Suprapubic skin (tissue), 4 donors: Measurements from ENCODE around the gene KLHDC9. TPM values are rescaled to one million over a fixed set of nuclear protein-coding genes. Genes with fewer than 3 reads are reported as not detected.
"Not testable (repeated sequence)": the region's sequence is repeated elsewhere in the genome, so short reads cannot be mapped to it uniquely, and the experiment has no call there.

Source experiments
- DNase-seq, 2 donors: peaks; one replicate each; pipeline ENCODE4 v3.0.0-alpha.2; 2019; ENCODE audit warnings: low spot score in 2 of 2
- H3K27ac ChIP-seq: fragments of 200-600 bp; sonication (generic); one replicate; pipeline ENCODE4 v1.5.1; 2019
- H3K27me3 ChIP-seq: fragments of 200-600 bp; sonication (generic); one replicate; pipeline ENCODE4 v1.5.1; 2019
- H3K36me3 ChIP-seq: fragments of 200-600 bp; sonication (generic); one replicate; pipeline ENCODE4 v1.5.1; 2019
- H3K4me1 ChIP-seq: fragments of 200-600 bp; sonication (generic); one replicate; pipeline ENCODE4 v1.5.1; 2019
- H3K4me3 ChIP-seq: fragments of 200-600 bp; sonication (generic); one replicate; pipeline ENCODE4 v1.5.1; 2019; ENCODE audit warnings: mild to moderate bottlenecking
- H3K9me3 ChIP-seq: fragments of 200-600 bp; sonication (generic); one replicate; pipeline ENCODE4 v1.5.1; 2019
- EP300 ChIP-seq: sonication (generic); formaldehyde crosslinking; IDR thresholded peaks from one replicate; pipeline ENCODE4 v1.6.1; 2017; ENCODE audit warnings: antibody characterized with exemption
- POLR2A ChIP-seq, 2 donors: fragments of 450-650 bp; IDR thresholded peaks; one replicate each; pipeline ENCODE4 v1.6.1; 2017; ENCODE audit warnings: antibody characterized with exemption in 2 of 2, mild to moderate bottlenecking in 2 of 2, moderate library complexity in 2 of 2
- POLR2AphosphoS5 ChIP-seq, 3 donors: sonication (generic); formaldehyde crosslinking; IDR thresholded peaks; one replicate each; pipeline ENCODE4 v1.6.1; 2017; ENCODE audit warnings: antibody characterized with exemption in 3 of 3
- WGBS: methylation state at CpG from one replicate; pipeline ENCODE4 v1.1.5; 2018; 5-methylcytosine and 5-hydroxymethylcytosine counted together
- total RNA-seq, 4 donors: library from RNA; depleted of rRNA; stranded (reverse); fragments of >200 nt; gene quantifications; one replicate each; pipeline ENCODE4 v1.1.0, GENCODE V29; 2016
- TF ChIP-seq, protein P1 (sequence below), 2 donors: fragments of 200-600 bp in 1 of 2; fragments of 450-650 bp in 1 of 2; sonication (generic) in 1 of 2; IDR thresholded peaks; one replicate each; pipeline ENCODE4 v1.5.1; 2016 to 2019; ENCODE audit warnings: antibody characterized with exemption in 2 of 2, mild to moderate bottlenecking in 1 of 2, moderate library complexity in 1 of 2

The KLHDC9 gene
- total RNA-seq, 4 donors from 2014 or later = 1.3 to 4.0 (median 1.4) TPM; not detected in 1

DNA sequence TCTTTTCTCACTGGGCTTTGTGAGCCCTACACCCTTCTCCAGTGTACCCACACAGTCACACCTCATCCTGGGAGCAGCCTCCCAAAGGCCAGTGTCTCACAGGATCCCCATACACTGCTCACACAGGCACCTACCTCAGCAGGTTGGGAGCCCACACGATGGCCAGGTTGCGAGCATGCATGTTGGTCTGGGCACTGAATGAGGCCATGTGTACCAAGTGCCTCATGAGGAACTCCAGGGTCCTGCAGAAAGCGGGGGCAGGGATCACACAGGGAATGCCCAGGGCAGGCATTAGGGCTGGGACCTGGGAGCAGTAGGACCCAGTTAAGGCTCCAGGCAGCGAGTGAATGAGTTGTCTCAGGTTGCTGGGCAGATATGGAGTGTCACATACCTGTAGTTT is 43.9 kb upstream of the KLHDC9 start:
- Histone ChIP-seq H3K9me3 (no peaks in the 10 kb centered on the region), H3K27me3 (peaks cover 9% of the 10 kb centered on the region), H3K4me1 (no peaks in the 10 kb centered on the region), H3K4me3 (no peak overlapping the region), H3K36me3 (peaks cover 39% of the 10 kb centered on the region), H3K27ac (no peak overlapping the region)
- DNase-seq = no peak
- WGBS = 83% methylated on average over 3 of the region's 4 CpGs
- TF ChIP-seq EP300 (no peak), POLR2AphosphoS5 (IDR thresholded peaks at IDR 0.05) (no peak), POLR2A (IDR thresholded peaks at IDR 0.05) (no peak)
- TF ChIP-seq, protein P1, sequence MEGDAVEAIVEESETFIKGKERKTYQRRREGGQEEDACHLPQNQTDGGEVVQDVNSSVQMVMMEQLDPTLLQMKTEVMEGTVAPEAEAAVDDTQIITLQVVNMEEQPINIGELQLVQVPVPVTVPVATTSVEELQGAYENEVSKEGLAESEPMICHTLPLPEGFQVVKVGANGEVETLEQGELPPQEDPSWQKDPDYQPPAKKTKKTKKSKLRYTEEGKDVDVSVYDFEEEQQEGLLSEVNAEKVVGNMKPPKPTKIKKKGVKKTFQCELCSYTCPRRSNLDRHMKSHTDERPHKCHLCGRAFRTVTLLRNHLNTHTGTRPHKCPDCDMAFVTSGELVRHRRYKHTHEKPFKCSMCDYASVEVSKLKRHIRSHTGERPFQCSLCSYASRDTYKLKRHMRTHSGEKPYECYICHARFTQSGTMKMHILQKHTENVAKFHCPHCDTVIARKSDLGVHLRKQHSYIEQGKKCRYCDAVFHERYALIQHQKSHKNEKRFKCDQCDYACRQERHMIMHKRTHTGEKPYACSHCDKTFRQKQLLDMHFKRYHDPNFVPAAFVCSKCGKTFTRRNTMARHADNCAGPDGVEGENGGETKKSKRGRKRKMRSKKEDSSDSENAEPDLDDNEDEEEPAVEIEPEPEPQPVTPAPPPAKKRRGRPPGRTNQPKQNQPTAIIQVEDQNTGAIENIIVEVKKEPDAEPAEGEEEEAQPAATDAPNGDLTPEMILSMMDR (IDR thresholded peaks at IDR 0.05) = no peak

DNA sequence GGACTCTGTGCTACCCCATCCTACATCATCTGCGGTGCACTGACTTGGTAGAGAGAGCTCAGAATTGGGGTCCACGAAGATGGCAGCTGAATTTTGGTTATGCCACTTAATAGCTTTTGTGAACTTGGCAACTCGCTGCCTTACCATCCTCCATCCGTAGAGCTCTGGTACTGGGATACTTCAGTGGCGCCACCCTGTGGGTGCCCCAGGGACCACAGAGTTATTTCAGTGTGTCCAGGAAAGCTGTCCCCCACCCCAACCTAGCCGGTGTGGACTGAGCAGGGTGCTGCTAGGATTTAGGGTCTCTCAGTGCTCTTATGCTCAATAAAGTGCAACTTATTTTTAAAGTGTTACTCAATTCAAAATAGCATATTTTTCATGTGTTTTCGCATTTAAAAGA is 43.4 kb upstream of the KLHDC9 start:
- H3K4me3 ChIP-seq = no peak overlapping the region
- WGBS = 89% methylated on average over 6 of the region's 7 CpGs
- TF ChIP-seq EP300 = no peak
- TF ChIP-seq POLR2A (IDR thresholded peaks at IDR 0.05) = no peak
- TF ChIP-seq, protein P1 (IDR thresholded peaks at IDR 0.05) = no peak
- TF ChIP-seq POLR2AphosphoS5 (IDR thresholded peaks at IDR 0.05) = no peak
- DNase-seq = no peak
- H3K4me1 ChIP-seq = no peaks in the 10 kb centered on the region
- peaks cover 9% of the 10 kb centered on the region for H3K27me3 ChIP-seq
- peaks cover 40% of the 10 kb centered on the region for H3K36me3 ChIP-seq
- H3K27ac ChIP-seq = no peak overlapping the region
- no peaks in the 10 kb centered on the region for H3K9me3 ChIP-seq

DNA sequence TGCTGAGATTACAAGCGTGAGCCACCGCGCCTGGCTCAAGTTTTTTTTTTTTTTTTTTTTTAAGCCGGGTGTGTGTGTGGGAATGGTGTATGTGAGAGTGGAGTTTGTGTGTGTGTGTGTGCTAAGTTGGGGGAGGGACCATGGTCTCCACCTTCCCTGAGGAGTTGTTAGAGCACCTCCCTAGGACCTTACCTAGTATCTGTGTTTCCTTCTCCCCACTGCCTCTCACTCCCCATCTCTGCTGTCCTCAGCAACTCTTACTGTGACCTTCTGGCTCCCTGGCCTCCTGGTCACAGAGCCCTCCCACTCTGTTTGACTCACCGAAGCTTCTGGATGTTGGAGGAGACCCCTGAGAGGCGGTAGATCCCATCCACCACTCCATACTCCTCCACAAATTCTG is 38.9 kb upstream of the KLHDC9 start:
- 89% methylated on average over 6 of the region's 6 CpGs for WGBS
- no peaks in the 10 kb centered on the region for H3K9me3 ChIP-seq
- DNase-seq = no peak
- no peak overlapping the region for H3K27ac ChIP-seq
- no peak for TF ChIP-seq POLR2A (IDR thresholded peaks at IDR 0.05)
- TF ChIP-seq POLR2AphosphoS5 (IDR thresholded peaks at IDR 0.05) = no peak
- no peaks in the 10 kb centered on the region for H3K4me1 ChIP-seq
- H3K36me3 ChIP-seq = peaks cover 10% of the 10 kb centered on the region
- peaks cover 8% of the 10 kb centered on the region for H3K27me3 ChIP-seq
- no peak overlapping the region for H3K4me3 ChIP-seq

DNA sequence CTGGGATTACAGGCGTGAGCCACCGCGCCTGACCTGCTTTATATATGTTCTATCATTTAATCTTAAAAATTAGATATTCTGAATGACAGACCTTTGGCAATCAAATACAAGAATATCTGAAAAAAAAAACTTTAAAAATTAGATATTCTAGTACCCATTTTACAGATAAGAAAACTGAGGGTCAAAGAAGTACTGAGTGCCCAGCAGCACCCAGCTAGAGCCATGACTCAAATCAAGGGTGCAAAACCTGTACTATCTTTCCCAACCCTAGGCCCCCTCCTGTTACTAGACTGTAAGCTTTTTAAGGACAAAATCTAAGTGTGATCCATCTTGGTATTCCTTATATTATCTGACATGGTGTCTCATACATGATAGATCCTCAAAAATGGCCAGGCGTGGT is 36.7 kb upstream of the KLHDC9 start:
- Histone ChIP-seq H3K4me3 (no peak overlapping the region), H3K4me1 (no peaks in the 10 kb centered on the region), H3K27me3 (peaks cover under 1% of the 10 kb centered on the region), H3K27ac (no peak overlapping the region), H3K36me3 (peaks cover 5% of the 10 kb centered on the region), H3K9me3 (no peaks in the 10 kb centered on the region)
- 94% methylated on average over 4 of the region's 4 CpGs for WGBS
- DNase-seq = no peak
- TF ChIP-seq EP300 = no peak

DNA sequence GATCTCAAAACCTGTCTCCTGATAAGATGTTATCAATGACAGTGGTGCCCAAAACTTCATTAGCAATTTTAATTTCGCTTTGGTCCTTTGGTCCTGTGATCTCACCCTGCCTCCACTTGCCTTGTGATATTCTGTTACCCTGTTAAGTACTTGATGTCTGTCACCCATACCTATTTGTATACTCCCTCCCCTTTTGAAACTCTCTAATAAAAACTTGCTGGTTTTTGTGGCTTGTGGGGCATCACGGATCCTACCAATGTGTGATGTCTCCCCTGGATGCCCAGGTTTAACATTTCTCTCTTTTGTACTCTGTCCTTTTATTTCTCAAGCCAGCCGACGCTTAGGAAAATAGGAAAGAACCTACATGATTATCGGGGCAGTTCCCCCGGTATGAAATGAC is 34.2 kb upstream of the KLHDC9 start:
- H3K4me3 ChIP-seq, H3K36me3 ChIP-seq, DNase-seq, H3K9me3 ChIP-seq, H3K4me1 ChIP-seq, H3K27me3 ChIP-seq, H3K27ac ChIP-seq: not testable (repeated sequence)
- 62% methylated on average over 6 of the region's 6 CpGs for WGBS

DNA sequence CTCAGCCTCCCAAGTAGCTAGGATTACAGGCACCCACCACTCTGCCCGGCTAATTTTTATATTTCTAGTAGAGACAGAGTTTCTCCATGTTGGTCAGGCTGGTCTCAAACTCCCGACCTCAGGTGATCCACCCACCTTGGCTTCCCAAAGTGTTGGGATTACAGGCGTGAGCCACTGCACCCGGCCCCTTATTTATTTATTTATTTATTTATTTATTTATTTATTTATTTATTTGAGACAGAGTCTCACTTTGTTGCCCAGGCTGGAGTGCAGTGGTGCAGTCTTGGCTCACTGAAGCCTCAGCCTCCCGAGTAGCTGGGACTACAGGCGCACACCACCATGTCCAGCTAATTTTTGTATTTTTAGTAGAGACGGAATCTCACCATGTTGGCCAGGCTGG is 32.5 kb upstream of the KLHDC9 start:
- not testable (repeated sequence) for H3K4me3 ChIP-seq, H3K27me3 ChIP-seq, H3K36me3 ChIP-seq, DNase-seq, H3K9me3 ChIP-seq, H3K27ac ChIP-seq
- H3K4me1 ChIP-seq = peaks cover 17% of the 10 kb centered on the region
- 89% methylated on average over 7 of the region's 7 CpGs for WGBS

DNA sequence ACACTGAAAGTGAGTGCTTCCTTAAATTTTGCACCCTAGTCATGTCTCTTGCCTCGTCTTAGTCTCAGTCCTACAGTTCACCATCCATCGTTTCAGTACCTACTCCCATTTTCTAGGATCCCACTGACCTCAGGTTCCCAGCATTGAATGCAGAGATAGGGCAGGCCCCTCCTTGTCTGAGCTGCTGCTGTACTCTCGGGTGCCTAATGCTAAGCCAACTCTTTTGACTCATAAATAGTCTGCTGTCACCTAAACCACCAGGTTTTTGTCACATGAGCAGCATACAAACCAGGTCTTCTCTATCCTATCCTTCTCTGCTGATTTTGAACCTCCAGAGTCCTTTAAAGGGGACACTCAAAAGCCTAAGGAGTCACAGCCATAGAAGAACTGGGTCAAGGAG is 31.5 kb upstream of the KLHDC9 start:
- H3K27me3 ChIP-seq = no peaks in the 10 kb centered on the region
- WGBS = 63% methylated on average over 3 of the region's 3 CpGs
- TF ChIP-seq EP300 (no peak), POLR2A (IDR thresholded peaks at IDR 0.05) (no peak), POLR2AphosphoS5 (IDR thresholded peaks at IDR 0.05) (no peak)
- TF ChIP-seq, protein P1 (IDR thresholded peaks at IDR 0.05) = no peak
- no peak overlapping the region for H3K4me3 ChIP-seq
- no peaks in the 10 kb centered on the region for H3K9me3 ChIP-seq
- H3K27ac ChIP-seq = no peak overlapping the region
- no peak for DNase-seq
- H3K4me1 ChIP-seq = peaks cover 20% of the 10 kb centered on the region
- H3K36me3 ChIP-seq = peaks cover 3% of the 10 kb centered on the region
